ENCODE data around the gene LRRK1.

Gene LRRK1

DNA sequence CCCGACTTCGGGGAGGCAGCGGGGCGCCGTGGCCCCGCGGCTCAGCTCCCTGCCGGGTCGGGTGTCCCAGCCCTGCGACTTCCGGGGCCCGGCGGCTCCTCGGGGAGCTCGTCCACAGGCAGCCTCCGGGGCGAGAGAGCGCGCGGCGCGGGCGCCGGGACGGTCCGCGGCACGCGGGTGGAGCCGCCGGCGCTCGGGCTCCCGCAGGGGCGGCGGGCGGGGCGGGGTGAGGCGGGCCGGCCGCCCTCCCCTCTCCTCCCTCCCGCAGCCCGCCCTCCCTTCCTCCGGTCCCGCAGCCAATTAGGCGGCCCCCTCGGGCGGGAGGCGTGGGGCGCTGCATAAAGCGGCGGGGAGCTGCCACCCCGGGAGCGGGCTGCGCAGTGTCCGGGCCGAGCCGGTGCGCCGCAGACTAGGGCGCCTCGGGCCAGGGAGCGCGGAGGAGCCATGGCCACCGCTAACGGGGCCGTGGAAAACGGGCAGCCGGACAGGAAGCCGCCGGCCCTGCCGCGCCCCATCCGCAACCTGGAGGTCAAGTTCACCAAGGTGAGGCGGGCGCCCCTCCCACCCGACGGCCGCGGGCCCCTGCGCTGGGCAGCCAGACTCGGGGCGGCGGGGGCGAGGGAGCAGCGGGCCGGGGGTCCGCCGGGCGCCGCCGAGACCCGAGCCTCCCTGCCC is 39.6 kb upstream of the LRRK1 start, which contains the start of gene ALDH1A3:
TSS of gene ALDH1A3 (plus strand) at position 368 of the 675 bp plus-strand sequence. CDS start at position 445, 77 bp downstream.
- H3K27ac ChIP-seq, result no peak within 1 kb of the TSS
- no peak for TF ChIP-seq POLR2AphosphoS5 (IDR thresholded peaks at IDR 0.05; ENCODE audit: borderline replicate concordance, low read depth, low read length)
- TF ChIP-seq EZH2 (IDR thresholded peaks at IDR 0.05), result no peak
- TF ChIP-seq FOXP2 (optimal IDR thresholded peaks at IDR 0.05; ENCODE audit: control extremely low read depth, extremely low read length, insufficient read depth), result no peak
- H3K9ac ChIP-seq (ENCODE audit: insufficient read length), result no peak within 1 kb of the TSS

DNA sequence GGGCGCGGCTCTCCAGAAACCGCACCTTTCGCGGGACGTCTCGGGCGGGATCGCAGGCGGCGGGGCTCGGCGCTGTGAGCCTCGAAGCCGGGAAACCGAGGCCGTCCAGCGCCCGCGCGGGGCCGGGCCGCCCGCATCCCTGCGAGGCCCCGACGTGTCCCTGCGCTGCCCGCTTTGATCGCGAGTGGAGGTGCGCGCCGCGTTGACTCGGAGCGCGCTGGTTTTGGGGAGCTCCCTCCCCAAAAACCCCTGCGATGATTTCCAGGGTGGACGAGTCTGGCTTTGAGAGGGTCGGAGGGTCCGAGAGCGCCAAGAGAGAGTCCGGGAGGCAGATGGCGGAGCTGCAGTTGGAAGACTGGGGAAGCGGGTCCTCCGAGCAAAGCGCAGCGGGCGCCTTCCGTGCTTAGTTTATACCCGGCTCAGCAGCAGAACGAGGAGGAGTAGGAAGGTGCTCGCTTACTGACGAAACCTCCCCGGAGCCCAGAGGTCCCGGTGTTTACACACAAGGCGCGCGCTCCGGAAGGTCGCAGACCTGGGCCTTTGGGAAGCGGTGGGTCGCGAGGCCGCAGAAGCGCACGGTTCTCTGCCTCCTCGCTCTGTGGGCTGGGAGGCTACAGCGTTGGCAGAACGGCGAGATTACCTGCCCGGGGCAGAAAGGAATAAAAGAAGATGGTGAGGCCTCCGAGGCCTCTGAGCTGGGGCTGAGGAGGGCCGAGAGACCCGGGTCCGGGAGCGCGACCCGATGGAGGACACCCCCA is 38.8 kb upstream of the LRRK1 start:
- H3K9ac ChIP-seq (ENCODE audit: insufficient read length), result no peak overlapping the region
- TF ChIP-seq EZH2 (IDR thresholded peaks at IDR 0.05) (no peak), POLR2AphosphoS5 (IDR thresholded peaks at IDR 0.05; ENCODE audit: borderline replicate concordance, low read depth, low read length) (no peak), FOXP2 (optimal IDR thresholded peaks at IDR 0.05; ENCODE audit: control extremely low read depth, extremely low read length, insufficient read depth) (no peak)
- H3K4me3 ChIP-seq, result no peak overlapping the region
- no peak for DNase-seq (ENCODE audit: low read depth, low spot score)
- H3K36me3 ChIP-seq (ENCODE audit: insufficient read depth, low read length), result no peaks in the 10 kb centered on the region
- H3K9me3 ChIP-seq (ENCODE audit: low read depth, low read length), result no peaks in the 10 kb centered on the region
- no peak overlapping the region for H3K27ac ChIP-seq

More for the DNA sequence above, 39.6 kb upstream of the LRRK1 start, which contains the start of gene ALDH1A3:
- Histone ChIP-seq H3K9me3 (ENCODE audit: low read depth, low read length) (no peaks in the 10 kb centered on the region), H3K4me3 (peak within 1 kb of the TSS; percentile 38; the same call in 1 of the 2 replicates), H3K36me3 (ENCODE audit: insufficient read depth, low read length) (no peaks in the 10 kb centered on the region)
- no peak for DNase-seq (ENCODE audit: low read depth, low spot score)

DNA sequence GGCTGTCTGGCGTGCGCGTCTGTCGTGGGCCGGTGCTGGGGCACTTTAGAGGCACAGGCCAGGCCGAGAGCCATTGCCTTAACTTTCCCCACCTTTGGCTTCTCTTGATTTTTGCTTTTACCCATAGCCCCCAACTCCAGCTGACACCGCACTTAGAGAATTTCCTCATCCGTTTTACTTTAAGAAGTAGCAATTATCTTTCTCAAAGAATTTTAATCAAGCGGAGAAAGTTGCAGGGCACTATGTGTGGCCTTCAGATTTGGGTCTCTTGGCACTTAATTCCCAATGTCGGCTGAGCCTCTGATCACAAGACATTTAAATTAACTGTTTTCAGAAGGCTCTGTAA is 38.3 kb upstream of the LRRK1 start:
- H3K4me3 ChIP-seq, result no peak overlapping the region
- no peak overlapping the region for H3K9ac ChIP-seq (ENCODE audit: insufficient read length)
- no peak overlapping the region for H3K27ac ChIP-seq
- no peaks in the 10 kb centered on the region for H3K9me3 ChIP-seq (ENCODE audit: low read depth, low read length)
- no peaks in the 10 kb centered on the region for H3K36me3 ChIP-seq (ENCODE audit: insufficient read depth, low read length)
- TF ChIP-seq EZH2 (IDR thresholded peaks at IDR 0.05) (no peak), POLR2AphosphoS5 (IDR thresholded peaks at IDR 0.05; ENCODE audit: borderline replicate concordance, low read depth, low read length) (no peak), FOXP2 (optimal IDR thresholded peaks at IDR 0.05; ENCODE audit: control extremely low read depth, extremely low read length, insufficient read depth) (no peak)
- no peak for DNase-seq (ENCODE audit: low read depth, low spot score)

DNA sequence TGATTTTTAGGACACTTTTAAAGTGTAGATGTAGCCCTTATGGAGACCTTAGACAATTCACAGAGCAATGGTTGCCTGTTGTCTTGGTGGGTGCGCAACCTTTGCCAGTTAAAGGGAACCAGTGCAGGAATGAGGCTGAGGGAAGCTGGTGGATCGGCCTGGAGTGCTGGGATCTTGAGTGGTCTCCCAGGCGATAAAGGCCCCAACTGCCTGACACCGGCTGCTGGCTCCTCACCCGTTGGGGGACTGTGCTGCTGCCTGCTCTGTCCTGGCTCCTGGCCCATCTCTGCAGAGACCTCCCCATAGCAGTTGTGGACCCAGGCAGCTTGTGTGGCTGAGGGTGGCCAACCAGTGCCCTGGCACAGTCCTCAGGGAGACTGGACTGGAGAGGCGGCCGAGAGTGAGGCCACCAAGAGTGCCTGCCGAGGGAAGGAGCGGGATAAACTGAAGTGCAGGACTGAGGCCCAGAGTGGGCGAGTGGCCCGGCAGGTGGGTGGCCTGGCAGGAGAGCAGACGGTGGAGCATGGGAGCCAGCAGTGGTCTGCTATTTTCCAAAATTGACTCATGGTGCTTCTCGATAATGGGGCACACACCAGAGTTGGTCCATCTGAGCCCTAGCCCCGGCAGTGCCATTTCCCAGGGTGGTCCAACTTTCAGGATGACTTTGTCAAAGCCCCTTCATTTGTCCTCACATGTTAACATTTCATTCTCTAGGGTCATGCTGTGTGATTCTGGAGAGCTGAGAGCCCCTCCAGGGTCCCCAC is 37.4 kb upstream of the LRRK1 start:
- H3K4me3 ChIP-seq, result no peak overlapping the region
- no peaks in the 10 kb centered on the region for H3K36me3 ChIP-seq (ENCODE audit: insufficient read depth, low read length)
- no peak overlapping the region for H3K9ac ChIP-seq (ENCODE audit: insufficient read length)
- TF ChIP-seq FOXP2 (optimal IDR thresholded peaks at IDR 0.05; ENCODE audit: control extremely low read depth, extremely low read length, insufficient read depth), result no peak
- TF ChIP-seq POLR2AphosphoS5 (IDR thresholded peaks at IDR 0.05; ENCODE audit: borderline replicate concordance, low read depth, low read length), result no peak
- TF ChIP-seq EZH2 (IDR thresholded peaks at IDR 0.05), result no peak
- H3K9me3 ChIP-seq (ENCODE audit: low read depth, low read length), result no peaks in the 10 kb centered on the region
- no peak for DNase-seq (ENCODE audit: low read depth, low spot score)
- no peak overlapping the region for H3K27ac ChIP-seq

DNA sequence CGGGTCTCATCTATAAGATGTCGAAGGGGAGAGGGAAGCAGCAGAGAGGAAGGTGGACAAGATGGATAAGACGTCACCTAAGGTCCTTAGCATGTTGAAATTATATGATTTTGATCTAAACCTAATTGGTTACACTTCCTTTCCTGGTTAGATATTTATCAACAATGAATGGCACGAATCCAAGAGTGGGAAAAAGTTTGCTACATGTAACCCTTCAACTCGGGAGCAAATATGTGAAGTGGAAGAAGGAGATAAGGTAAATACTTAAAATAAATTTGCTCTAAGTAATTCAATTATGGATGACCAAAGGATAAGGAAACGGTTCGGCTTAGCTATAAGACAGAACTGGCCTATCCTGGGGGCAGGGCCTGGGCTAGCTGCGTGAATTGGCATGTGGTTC is 34.0 kb upstream of the LRRK1 start:
- H3K36me3 ChIP-seq (ENCODE audit: insufficient read depth, low read length), result no peaks in the 10 kb centered on the region
- no peak overlapping the region for H3K9ac ChIP-seq (ENCODE audit: insufficient read length)
- H3K27ac ChIP-seq, result no peak overlapping the region
- TF ChIP-seq POLR2AphosphoS5 (IDR thresholded peaks at IDR 0.05; ENCODE audit: borderline replicate concordance, low read depth, low read length) (no peak), FOXP2 (optimal IDR thresholded peaks at IDR 0.05; ENCODE audit: control extremely low read depth, extremely low read length, insufficient read depth) (no peak), EZH2 (IDR thresholded peaks at IDR 0.05) (no peak)
- H3K4me3 ChIP-seq, result no peak overlapping the region
- no peak for DNase-seq (ENCODE audit: low read depth, low spot score)
- no peaks in the 10 kb centered on the region for H3K9me3 ChIP-seq (ENCODE audit: low read depth, low read length)

DNA sequence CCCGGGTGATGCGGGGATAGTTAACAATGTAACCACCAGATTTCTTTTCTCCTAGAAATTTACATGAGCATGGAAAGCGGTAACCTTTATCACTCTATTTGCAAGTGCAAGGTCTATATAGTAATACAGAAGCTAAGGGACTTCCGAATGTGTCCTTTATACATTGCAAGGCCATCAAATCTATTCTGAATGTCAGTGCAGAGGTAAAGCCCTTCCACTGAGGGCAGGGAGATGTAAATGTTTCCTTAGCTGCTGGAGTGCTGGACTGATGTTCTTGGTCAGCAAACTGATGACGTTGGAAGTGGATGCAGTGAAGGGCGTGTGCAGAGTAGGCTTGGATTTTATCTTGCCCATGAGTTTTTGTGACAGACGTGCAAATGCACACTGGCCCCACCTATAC is 33.3 kb upstream of the LRRK1 start:
- Histone ChIP-seq H3K9me3 (ENCODE audit: low read depth, low read length) (no peaks in the 10 kb centered on the region), H3K36me3 (ENCODE audit: insufficient read depth, low read length) (no peaks in the 10 kb centered on the region), H3K9ac (ENCODE audit: insufficient read length) (no peak overlapping the region), H3K4me3 (no peak overlapping the region), H3K27ac (no peak overlapping the region)
- no peak for TF ChIP-seq POLR2AphosphoS5 (IDR thresholded peaks at IDR 0.05; ENCODE audit: borderline replicate concordance, low read depth, low read length)
- TF ChIP-seq FOXP2 (optimal IDR thresholded peaks at IDR 0.05; ENCODE audit: control extremely low read depth, extremely low read length, insufficient read depth), result no peak
- TF ChIP-seq EZH2 (IDR thresholded peaks at IDR 0.05), result no peak
- no peak for DNase-seq (ENCODE audit: low read depth, low spot score)

DNA sequence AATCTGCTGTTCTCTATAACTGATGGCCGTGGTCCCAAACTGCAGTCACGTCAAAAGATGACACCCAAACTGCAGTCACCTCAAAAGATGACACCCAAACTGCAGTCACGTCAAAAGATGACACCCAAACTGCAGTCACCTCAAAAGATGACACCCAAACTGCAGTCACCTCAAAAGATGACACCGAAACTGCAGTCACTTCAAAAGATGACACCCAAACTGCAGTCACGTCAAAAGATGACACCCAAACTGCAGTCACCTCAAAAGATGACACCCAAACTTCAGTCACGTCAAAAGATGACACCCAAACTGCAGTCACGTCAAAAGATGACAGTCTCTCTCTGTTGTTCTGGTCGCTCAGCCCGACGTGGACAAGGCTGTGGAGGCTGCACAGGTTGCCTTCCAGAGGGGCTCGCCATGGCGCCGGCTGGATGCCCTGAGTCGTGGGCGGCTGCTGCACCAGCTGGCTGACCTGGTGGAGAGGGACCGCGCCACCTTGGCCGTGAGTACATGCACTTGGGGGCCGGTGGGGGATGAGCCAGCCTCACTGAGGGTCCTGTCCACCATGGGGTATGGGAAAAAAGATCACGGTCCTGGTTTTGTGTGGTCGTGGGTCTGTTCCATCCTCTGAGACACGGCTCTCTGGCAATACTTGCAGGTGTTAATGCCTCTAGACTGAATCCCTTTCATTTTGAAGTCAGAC is 31.8 kb upstream of the LRRK1 start:
- no peaks in the 10 kb centered on the region for H3K9me3 ChIP-seq (ENCODE audit: low read depth, low read length)
- DNase-seq (ENCODE audit: low read depth, low spot score), result no peak
- no peak overlapping the region for H3K27ac ChIP-seq
- H3K4me3 ChIP-seq, result no peak overlapping the region
- H3K9ac ChIP-seq (ENCODE audit: insufficient read length), result no peak overlapping the region
- no peaks in the 10 kb centered on the region for H3K36me3 ChIP-seq (ENCODE audit: insufficient read depth, low read length)
- TF ChIP-seq EZH2 (IDR thresholded peaks at IDR 0.05), result no peak
- TF ChIP-seq POLR2AphosphoS5 (IDR thresholded peaks at IDR 0.05; ENCODE audit: borderline replicate concordance, low read depth, low read length), result no peak
- TF ChIP-seq FOXP2 (optimal IDR thresholded peaks at IDR 0.05; ENCODE audit: control extremely low read depth, extremely low read length, insufficient read depth), result no peak

Measured in SK-N-MC (cell line).